PC-3 (cell line): ENCODE results near the gene ATXN1L.

Experiments
- CTCF ChIP-seq: fragments of 300-600 bp; sonication (generic); conservative IDR thresholded peaks from 2 replicates; pipeline ENCODE4 v1.5.1; 2017; ENCODE audit warnings: antibody characterized with exemption, low read depth, mild to moderate bottlenecking, low read length
- EZH2 ChIP-seq: fragments of 300-600 bp; sonication (generic); IDR thresholded peaks from one replicate; pipeline ENCODE4 v1.6.1; 2017; ENCODE audit warnings: antibody characterized with exemption, mild to moderate bottlenecking, low read length; ENCODE audit not compliant: unreplicated experiment
- EZH2phosphoT487 ChIP-seq: fragments of 300-600 bp; sonication (generic); IDR thresholded peaks from 2 replicates; pipeline ENCODE4 v1.6.1; 2018; ENCODE audit warnings: mild to moderate bottlenecking, antibody characterized with exemption, low read length, borderline replicate concordance

- no peak for TF ChIP-seq CTCF
- TF ChIP-seq EZH2phosphoT487, result no peak
- TF ChIP-seq EZH2, result no peak
Observed at GRCh38 chr16:71807905-71808592, 37.7 kb upstream of the ATXN1L start.
